HG03196 (cell line): ENCODE measurements around the gene TXNDC8.

Experiments
- ATAC-seq: cut with Tn5 transposase; IDR thresholded peaks from one replicate; pipeline ENCODE4 v1.9.1; 2021; ENCODE audit not compliant: unreplicated experiment

Gene TXNDC8

DNA sequence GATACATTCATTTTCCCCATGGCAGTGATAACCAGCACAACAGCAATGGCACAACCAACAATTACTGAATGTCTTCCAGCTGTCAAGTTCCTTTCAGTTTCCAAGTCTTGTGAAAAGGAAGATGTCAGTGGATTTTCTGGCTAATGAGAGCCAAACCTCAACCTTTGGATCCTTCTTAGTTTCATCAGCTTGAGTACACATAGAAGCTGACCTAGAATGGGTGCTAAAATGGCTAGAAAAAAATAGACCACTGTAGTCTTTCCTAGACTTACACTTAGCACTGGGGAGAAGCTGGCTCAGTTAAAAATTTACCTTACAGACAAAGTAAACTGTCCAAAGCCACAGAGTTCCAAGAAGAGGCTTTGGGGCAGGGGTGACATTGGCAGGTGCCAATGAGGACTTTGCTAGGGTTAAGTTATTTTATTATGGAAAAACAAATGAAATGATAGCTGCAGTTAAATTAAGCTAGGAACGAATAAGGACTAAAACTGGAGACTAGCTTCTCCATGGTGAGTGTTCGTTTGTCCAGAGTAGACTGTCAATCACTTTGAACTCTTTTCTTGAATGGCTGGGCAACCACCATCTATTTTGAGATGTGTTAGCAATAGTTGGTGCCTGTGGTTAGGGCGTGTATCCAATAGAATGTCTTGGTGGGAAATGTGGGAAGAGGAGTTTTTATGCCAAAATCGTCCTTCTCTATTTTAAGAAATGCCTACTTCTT, 55.5 kb downstream of the TXNDC8 start:
- no peak for ATAC-seq

GRCh38 chr9:110278080-110278707, 59.5 kb downstream of the TXNDC8 start:
- ATAC-seq: no peak

GRCh38 chr9:110276781-110277180, 60.9 kb downstream of the TXNDC8 start:
- ATAC-seq: no peak

DNA sequence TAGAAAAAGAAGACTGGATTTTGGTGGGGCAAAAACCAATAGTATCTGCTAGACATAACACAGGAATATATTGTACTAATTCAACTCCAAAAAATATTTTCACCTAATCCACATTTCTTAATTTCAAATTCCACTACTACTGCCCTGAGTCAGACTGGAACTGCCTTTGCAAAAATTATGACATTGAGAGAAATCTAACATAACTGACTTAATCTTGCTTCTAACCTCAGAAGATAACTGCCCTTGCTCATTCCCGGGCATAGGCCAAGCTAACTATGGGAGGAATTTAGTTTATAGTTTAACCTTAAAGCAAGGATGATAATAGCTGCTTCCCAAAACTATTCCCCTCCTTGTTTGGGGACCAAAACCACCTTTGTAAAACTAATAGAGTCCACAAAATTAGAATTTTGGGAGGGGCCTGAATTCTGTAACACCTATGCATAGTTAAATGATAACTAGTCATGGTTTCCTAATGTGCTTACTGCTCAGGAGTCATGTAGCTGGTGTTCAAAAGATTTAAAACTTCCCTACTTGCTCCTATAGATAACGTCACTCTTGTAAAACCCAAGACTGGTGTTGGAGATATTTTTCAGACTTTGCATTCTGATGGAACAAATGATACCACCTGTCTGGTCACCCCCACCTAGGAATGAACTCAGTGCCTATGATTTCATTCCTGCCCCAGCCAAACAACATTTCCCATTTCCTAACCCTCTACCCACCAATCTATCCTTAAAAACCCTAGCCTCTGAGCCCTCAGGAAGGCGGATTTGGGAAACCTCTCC, 67.3 kb downstream of the TXNDC8 start:
- ATAC-seq: no peak

DNA sequence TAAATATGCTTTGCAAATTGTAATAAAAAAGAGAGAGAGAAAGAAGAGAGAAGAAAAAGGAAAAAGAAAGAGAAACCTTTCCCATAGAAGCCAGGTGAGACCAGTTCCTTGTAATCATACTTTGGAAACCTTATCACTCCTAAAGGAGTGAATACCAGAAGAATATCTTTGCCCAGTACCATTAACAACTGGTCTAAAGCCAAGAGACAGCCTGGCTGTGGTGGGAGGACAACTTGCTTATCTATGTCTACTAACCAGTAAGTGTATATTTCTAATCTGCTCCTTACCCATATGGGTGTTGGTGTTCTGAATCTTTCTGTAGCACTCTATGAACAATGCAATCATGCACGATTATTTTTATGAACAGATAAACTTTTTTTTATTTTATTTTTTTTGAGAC, 70.9 kb downstream of the TXNDC8 start:
- ATAC-seq: no peak

- ATAC-seq: no peak
These were observed 76.0 kb downstream of the TXNDC8 start for GRCh38 chr9:110261632-110262031.

DNA sequence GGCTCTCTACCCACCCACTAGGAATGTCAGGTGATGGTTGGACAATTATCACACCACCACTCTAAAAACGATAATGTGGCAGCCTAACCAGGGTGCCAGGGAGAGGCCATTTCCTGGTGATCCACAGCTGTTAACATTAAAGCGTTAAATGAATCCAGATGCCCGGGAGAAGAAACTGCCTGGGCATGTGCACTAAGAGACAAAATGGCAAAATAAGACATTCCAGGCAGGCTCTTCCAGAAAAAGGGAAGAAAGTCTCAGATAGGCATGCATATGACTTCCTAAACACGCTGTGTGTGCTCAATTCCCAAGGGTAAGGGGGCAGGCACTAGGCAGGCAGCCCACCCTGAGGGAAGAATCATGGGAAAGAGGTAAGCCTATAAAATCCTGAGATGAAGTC, 76.8 kb downstream of the TXNDC8 start:
- ATAC-seq: no peak

- no peak for ATAC-seq
These were observed 78.1 kb downstream of the TXNDC8 start for GRCh38 chr9:110259566-110259965.

DNA sequence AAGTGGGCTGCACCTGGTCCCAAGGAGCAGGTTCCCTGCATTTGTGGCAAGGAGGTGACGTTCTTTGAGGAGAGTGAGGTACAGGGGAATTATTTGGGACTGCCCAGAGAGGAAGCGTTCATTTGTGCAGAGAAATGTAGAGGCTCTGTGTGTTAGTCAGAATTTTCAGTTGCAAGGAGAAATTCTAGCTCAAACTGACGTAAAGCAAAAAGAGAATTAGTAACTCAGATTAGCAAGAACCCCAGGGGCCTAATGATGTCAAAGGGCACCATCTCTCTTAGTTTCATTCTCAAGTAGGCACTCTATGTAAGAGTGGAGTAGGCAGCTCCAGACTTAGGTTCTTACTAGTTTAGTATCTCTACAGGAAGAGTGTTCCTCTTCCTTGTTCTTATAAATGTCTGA, 79.0 kb downstream of the TXNDC8 start:
- no peak for ATAC-seq

- no peak for ATAC-seq
These were observed 79.7 kb downstream of the TXNDC8 start for GRCh38 chr9:110257956-110258355.

- no peak for ATAC-seq
These were observed 80.4 kb downstream of the TXNDC8 start for GRCh38 chr9:110257097-110257841.

- peak; percentile 67 for ATAC-seq
These were observed 81.1 kb downstream of the TXNDC8 start, which contains the start of gene TXN for GRCh38 chr9:110256380-110257096. Gene TXN, minus strand, starts transcription at chr9:110256507. Its CDS starts 72 bp downstream, at chr9:110256435.

DNA sequence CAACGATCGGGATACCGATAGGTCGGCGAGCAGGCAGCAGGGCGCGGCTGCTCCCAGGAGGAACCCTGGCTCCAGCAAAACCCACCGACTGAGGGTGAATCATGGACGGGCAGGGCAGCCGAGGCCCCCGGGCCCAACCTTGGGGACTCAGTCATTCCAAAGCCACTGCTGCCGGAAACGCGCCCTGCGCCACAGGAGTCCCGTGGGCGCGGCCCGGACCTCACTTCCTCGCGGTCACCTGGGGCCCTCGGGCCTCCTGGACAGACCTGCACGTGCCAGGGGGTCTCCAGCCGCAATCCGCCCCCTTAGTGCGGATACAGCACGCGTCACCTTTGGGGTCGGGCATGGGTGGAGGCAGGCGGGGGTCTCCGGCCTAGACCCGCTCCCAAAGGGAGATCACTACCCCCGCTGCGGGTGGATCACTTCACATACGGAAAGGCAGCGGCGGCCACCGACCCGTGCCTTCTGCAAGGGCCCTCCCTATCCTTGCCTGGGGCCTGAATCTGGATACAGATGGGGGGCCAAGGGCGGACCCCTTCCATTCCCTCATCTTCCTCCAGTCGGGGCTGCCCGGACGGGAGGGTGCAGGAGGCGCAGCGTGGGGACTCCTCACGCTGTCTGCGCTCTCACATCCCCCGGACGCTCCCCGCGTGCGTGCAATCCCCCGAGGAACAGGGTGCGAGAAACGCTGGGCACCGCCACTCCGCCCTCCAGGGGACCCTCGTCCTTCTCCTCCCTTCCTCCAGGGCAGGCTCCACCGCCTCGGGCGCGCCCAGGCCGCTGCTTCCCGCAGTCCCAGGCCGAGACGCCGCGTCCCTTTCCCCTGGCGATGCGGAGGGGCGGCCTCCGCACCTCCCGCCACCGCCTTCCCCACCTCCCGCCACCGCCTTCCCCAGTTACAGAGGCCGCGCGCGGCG, 81.9 kb downstream of the TXNDC8 start:
- peak; percentile 24 for ATAC-seq

DNA sequence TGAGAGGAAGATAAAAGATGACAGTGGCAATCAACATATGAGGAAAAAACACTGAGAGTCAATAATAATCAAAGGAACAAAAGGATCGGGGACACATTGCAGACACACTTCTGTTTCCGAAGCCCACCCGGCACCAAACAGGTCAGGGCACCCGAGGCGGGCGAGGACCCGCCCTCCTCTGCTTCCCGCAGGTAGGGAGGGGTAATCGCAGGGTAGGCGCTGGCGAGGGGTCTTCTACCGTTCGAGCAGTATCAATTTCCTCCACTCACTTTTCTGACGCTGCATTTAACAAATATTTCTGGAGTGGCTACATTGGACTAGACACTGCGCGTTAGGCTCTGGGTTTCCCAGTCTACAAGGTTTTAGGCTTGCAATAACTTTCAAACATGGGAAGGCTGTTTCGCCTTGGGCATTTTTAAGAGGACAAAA, 82.6 kb downstream of the TXNDC8 start:
- no peak for ATAC-seq

DNA sequence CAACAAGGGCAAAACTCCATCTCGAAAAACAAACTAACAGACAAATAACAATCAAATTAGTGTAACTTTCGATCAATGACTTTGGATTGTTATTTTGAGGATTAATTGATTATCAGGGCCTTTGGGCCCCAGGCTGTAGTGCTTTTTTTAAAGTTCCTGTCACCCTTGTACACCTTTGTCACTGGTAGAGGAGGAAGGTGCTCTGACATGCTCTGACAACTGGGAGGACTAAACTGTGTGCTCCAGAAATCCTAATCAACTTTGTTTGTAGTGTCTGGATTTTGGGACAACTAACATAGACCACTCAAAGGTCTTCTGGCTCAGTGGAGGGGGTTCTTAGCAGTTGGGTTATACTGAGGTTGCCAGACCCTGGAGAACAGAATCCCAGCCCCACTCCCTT, 83.2 kb downstream of the TXNDC8 start:
- no peak for ATAC-seq
